AML-193 (cell line): ENCODE data around the gene PCDHGB6.
"Not testable (repeated sequence)": the region's sequence is repeated elsewhere in the genome, so short reads cannot be mapped to it uniquely, and the experiment has no call there.

Experiments used
- DNase-seq, 2 experiments: peaks; one replicate each; lab custom pipeline; 2025; lab: John Stamatoyannopoulos, UW

The PCDHGB6 gene

DNA sequence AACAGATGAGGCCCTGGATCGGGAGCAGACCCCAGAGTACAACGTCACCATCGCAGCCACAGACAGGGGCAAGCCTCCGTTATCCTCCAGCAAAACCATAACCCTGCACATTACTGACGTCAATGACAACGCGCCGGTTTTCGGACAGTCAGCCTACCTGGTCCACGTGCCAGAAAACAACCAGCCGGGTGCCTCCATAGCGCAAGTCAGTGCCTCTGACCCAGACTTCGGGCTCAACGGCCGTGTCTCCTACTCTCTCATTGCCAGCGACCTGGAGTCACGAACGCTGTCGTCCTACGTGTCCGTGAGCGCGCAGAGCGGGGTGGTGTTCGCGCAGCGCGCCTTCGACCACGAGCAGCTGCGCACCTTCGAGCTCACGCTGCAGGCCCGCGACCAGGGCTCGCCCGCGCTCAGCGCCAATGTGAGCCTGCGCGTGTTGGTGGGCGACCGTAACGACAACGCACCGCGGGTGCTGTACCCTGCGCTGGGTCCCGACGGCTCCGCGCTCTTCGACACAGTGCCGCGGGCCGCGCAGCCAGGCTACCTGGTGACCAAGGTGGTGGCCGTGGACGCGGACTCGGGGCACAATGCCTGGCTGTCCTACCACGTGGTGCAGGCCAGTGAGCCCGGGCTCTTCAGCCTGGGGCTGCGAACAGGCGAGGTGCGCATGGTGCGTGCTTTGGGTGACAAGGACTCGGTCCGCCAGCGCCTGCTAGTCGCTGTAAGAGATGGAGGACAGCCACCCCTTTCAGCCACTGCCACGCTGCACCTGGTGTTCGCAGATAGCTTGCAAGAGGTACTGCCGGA, 11.5 kb downstream of the PCDHGB6 start:
- DNase-seq, result no peak

DNA sequence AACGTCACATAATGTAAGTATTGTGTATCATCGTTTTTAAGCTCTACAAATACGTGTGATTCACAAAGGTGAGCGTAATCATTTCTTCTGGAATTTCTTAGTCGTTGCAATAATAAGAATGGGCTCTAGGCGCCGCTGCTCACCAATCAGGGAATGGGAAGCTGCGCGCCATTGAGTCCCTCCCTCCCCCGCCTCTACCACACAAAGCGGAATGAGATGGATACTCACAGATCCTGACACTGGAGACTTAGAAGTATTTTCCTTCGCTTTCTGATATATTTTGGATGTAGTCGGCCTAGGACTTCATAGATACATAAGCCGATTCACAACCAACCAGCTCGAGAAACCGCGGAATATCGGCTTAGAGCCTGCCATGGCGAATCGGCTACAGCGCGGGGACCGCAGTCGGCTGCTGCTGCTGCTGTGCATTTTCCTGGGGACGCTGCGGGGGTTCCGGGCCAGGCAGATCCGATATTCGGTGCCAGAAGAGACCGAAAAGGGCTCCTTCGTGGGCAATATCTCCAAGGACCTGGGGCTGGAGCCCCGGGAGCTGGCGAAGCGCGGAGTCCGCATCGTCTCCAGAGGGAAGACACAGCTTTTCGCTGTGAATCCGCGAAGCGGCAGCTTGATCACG, 13.2 kb downstream of the PCDHGB6 start, which contains the start of gene PCDHGA11:
PCDHGA11 (plus strand) TSS at position 197 of the 634 bp plus-strand sequence; CDS start at position 374, 177 bp downstream.
- DNase-seq, result no peak

DNA sequence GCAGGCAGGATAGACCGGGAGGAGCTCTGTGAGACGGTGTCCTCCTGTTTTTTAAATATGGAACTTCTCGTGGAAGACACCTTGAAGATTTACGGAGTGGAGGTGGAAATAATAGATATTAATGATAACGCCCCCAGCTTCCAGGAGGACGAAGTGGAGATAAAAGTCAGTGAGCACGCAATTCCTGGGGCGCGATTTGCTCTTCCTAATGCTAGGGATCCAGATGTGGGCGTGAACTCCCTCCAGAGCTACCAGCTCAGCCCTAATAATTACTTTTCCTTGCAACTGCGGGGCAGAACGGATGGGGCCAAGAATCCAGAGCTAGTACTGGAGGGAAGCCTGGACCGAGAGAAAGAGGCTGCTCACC, 13.7 kb downstream of the PCDHGB6 start:
- no peak for DNase-seq

DNA sequence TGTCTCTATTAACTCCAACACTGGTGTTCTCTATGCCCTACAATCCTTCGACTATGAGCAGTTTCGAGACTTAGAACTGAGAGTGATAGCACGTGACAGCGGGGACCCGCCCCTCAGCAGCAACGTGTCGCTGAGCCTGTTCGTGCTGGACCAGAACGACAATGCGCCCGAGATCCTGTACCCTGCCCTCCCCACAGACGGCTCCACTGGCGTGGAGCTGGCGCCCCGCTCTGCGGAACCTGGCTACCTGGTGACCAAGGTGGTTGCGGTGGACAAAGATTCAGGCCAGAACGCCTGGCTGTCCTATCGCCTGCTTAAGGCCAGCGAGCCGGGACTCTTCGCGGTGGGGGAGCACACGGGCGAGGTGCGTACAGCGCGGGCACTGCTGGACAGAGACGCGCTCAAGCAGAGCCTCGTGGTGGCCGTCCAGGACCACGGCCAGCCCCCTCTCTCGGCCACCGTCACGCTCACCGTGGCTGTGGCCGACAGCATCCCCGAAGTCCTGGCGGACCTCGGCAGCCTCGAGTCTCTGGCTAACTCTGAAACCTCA, 15.0 kb downstream of the PCDHGB6 start:
- DNase-seq, result no peak

DNA sequence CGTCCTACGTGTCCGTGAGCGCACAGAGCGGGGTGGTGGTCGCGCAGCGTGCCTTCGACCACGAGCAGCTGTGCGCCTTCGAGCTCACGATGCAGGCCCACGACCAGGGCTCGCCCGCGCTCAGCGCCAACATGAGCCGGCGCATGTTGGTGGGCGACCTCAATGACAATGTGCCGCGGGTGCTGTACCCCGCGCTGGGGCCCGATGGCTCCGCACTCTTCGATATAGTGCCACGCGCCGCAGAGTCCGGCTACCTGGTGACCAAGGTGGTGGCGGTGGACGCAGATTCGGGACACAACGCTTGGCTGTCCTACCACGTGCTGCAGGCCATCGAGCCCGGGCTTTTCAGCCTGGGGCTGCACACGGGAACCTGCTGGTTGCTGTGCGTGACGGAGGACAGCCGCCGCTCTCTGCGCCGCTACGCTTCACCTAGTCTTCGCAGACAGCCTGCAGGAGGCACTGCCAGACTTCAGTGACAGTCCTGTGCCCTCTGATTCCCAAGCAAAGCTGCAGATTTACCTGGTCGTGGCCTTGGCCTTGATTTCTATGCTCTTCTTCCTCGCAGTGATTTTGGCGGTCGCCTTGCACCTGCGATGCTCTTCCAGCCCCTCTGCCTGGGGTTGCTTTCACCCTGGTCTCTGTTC, 20.1 kb downstream of the PCDHGB6 start:
- no peak for DNase-seq

DNA sequence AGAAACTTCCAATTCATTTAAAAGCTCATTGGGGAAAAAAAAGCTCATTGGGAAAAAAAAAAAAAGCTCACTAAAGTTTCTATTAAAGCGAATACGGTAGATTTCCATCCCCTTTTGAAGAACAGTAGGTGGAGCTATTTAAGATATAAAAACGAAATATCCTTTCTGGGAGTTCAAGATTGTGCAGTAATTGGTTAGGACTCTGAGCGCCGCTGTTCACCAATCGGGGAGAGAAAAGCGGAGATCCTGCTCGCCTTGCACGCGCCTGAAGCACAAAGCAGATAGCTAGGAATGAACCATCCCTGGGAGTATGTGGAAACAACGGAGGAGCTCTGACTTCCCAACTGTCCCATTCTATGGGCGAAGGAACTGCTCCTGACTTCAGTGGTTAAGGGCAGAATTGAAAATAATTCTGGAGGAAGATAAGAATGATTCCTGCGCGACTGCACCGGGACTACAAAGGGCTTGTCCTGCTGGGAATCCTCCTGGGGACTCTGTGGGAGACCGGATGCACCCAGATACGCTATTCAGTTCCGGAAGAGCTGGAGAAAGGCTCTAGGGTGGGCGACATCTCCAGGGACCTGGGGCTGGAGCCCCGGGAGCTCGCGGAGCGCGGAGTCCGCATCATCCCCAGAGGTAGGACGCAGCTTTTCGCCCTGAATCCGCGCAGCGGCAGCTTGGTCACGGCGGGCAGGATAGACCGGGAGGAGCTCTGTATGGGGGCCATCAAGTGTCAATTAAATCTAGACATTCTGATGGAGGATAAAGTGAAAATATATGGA, 22.7 kb downstream of the PCDHGB6 start, which contains the start of gene PCDHGA12:
PCDHGA12 (plus strand) TSS at position 176 of the 782 bp plus-strand sequence; CDS start at position 429, 253 bp downstream.
- no peak for DNase-seq

DNA sequence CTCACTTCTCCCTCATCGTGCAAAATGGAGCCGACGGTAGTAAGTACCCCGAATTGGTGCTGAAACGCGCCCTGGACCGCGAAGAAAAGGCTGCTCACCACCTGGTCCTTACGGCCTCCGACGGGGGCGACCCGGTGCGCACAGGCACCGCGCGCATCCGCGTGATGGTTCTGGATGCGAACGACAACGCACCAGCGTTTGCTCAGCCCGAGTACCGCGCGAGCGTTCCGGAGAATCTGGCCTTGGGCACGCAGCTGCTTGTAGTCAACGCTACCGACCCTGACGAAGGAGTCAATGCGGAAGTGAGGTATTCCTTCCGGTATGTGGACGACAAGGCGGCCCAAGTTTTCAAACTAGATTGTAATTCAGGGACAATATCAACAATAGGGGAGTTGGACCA, 23.5 kb downstream of the PCDHGB6 start:
- no peak for DNase-seq

DNA sequence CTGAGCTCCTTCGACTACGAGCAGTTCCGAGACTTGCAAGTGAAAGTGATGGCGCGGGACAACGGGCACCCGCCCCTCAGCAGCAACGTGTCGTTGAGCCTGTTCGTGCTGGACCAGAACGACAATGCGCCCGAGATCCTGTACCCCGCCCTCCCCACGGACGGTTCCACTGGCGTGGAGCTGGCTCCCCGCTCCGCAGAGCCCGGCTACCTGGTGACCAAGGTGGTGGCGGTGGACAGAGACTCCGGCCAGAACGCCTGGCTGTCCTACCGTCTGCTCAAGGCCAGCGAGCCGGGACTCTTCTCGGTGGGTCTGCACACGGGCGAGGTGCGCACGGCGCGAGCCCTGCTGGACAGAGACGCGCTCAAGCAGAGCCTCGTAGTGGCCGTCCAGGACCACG, 24.5 kb downstream of the PCDHGB6 start:
- not testable (repeated sequence) for DNase-seq

DNA sequence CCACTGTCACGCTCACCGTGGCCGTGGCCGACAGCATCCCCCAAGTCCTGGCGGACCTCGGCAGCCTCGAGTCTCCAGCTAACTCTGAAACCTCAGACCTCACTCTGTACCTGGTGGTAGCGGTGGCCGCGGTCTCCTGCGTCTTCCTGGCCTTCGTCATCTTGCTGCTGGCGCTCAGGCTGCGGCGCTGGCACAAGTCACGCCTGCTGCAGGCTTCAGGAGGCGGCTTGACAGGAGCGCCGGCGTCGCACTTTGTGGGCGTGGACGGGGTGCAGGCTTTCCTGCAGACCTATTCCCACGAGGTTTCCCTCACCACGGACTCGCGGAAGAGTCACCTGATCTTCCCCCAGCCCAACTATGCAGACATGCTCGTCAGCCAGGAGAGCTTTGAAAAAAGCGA, 24.9 kb downstream of the PCDHGB6 start:
- DNase-seq, result not testable (repeated sequence)

DNA sequence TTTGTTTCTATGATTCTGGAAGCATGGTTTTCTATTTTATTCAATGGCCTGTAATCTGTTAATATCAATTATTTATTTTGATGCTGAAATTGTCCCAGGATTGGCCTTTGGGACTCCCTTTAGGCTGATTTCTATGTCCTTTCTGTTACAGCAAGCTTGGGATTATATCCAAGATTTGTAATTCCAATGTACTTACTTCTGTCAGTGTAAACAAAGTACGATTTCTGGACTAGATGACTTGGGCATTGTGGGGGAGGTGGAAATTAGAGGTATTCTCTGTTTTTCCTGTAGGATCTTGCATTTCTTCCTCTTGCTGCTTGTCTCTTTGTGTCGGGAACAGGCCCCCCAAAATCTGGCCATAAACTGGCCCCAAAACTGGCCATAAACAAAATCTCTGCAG, 26.2 kb downstream of the PCDHGB6 start:
- DNase-seq, result no peak

DNA sequence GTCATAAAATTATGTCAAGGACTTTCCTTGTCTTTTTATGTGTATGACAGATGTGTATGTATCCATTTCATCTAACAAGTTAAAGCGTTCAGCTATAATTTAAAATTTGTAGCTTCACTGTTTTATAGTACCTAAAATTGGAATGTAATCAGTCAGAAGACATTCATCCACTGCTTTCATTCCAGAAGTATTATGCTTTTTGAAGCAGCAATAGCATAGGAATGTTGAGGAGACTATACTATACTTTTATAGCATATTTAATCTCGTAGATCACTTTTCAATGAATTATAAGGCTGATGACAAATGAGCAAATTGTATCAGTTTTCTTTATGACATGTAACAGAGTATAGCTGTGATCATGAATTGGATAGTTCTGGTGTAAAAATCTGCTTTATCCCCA, 29.4 kb downstream of the PCDHGB6 start:
- no peak for DNase-seq

DNA sequence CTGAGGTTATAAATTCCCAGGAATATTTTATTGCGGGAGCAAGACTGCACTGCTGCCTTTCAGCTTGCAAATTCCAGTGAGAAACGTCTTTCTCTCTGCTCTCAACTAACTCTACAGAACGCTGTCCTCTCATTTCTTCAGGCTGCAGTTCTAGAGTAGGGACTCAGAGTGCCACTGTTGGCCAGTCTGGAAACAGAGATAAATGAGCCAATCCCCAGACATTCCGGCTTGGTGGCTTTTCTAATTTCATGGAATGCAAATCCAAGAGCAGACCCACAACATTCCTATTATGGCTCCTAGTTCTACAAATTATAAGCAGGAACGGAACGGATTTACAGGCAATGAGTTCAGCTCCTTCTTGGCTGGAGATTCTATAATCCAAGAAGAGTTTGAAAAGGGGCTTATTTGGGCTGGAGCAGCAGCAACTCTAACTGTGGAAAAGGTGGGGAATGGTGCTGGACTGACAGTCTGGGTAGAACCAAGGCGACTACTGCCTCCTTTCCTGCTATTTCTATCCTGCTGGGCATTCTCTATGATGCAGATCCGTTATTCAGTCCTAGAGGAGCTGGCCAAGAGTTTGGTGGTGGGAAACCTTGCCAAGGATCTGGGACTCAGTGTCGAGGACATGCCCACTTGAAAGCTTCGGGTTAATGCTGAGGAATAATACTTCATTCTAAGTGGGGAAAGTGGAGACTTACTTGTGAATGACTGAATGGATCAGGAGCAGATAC, 31.8 kb downstream of the PCDHGB6 start:
- no peak for DNase-seq

DNA sequence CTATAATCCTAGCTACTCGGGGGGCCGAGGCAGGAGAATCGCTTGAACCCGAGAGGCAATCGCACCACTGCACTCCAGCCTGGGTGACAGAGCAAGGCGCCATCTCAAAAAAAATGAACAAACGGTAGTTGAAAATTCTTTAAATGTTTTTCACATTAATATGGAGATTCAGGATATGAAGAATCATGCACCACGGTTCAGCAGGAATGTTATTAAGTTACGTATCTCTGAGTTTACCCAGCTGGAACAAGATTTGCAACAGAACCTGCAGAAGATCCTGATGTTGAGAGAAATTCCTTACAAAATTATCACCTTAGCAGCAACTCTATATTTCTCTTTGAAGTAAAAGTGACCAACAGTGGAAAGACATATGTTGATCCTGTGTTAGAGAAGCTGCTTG, 32.5 kb downstream of the PCDHGB6 start:
- no peak for DNase-seq

DNA sequence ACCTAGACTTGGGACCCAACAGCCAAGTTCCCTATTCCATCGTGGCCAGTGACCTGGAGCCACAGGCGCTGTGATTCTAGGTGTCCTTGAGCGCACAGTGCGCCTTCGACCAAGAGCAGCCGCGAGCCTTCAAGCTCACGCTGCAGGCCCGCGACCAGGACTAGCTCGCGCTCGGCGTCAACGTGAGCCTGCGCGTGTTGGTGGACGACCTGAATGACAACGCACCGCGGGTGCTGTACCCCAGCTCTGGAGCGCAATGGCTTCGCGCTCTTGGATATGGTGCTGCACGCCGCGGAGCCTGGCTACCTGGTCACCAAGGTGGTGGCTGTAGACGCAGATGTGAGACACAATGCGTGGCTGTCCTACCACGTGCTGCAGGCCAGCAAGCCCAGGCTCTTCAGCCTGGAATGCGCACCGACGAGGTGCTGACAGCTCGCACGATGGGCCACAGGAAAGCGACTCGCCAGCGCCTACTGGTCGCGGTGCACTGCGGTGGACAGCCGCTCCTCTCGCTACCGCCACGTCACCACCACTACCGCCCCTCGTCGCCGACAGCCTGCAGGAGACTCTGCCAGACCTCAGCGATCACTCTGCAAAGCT, 33.9 kb downstream of the PCDHGB6 start:
- DNase-seq, result no peak
